Activated CD4-positive, alpha-beta memory T cell treated with anti-CD3 and anti-CD28 coated beads, Interleukin-2, amount 10 ng/mL, durations not matched to agents 7 days and 5 days (primary cell): ENCODE data around the gene GFOD1. TPM values are rescaled to one million over a fixed set of nuclear protein-coding genes. Genes with fewer than 3 reads are reported as not detected.
"Not testable (repeated sequence)": the region's sequence is repeated elsewhere in the genome, so short reads cannot be mapped to it uniquely, and the experiment has no call there.

Experiments
- CTCF ChIA-PET: fragments of 350-600 bp; sonication (Branson Sonifier 250); formaldehyde crosslinking; loops from one replicate; lab custom pipeline; 2021; ENCODE audit warnings: antibody characterized with exemption, inconsistent platforms; lab: Charles Lee
- POLR2A ChIA-PET: fragments of 350-600 bp; sonication (Branson Sonifier 250); formaldehyde crosslinking; loops from one replicate; lab custom pipeline; 2021; ENCODE audit warnings: antibody characterized with exemption; lab: Charles Lee
- DNase-seq: peaks from one replicate; pipeline ENCODE4 v3.0.0-alpha.2; 2020
- H3K27ac Mint-ChIP-seq: one replicate; pipeline ENCODE4 v1.8.0; 2021; ENCODE audit warnings: mild to moderate bottlenecking, mixed read lengths
- H3K27me3 Mint-ChIP-seq: one replicate; pipeline ENCODE4 v1.8.0; 2021; ENCODE audit warnings: mixed read lengths
- H3K36me3 Mint-ChIP-seq: one replicate; pipeline ENCODE4 v1.8.0; 2021; ENCODE audit warnings: low read depth, mixed read lengths
- H3K4me1 Mint-ChIP-seq: one replicate; pipeline ENCODE4 v1.8.0; 2021; ENCODE audit warnings: mixed read lengths
- H3K4me3 Mint-ChIP-seq: one replicate; pipeline ENCODE4 v1.8.0; 2021; ENCODE audit warnings: mild to moderate bottlenecking, mixed read lengths
- H3K9me3 Mint-ChIP-seq: one replicate; pipeline ENCODE4 v1.8.0; 2021; ENCODE audit warnings: mixed read lengths
- total RNA-seq, 2 experiments: library from RNA; stranded (reverse); gene quantifications; one replicate each; pipeline ENCODE4 v1.2.3, GENCODE V29; 2021

The GFOD1 gene
- total RNA-seq, 2 experiments from 2014 or later = 3.0 TPM

GRCh38 chr6:13326031-13326586 is 161.3 kb downstream of the GFOD1 start:
- peaks cover 29% of the 10 kb centered on the region for H3K4me1 Mint-ChIP-seq
- CTCF ChIA-PET, DNase-seq, H3K4me3 Mint-ChIP-seq, H3K27me3 Mint-ChIP-seq, H3K27ac Mint-ChIP-seq, POLR2A ChIA-PET, H3K9me3 Mint-ChIP-seq: not testable (repeated sequence)
- peaks cover 22% of the 10 kb centered on the region for H3K36me3 Mint-ChIP-seq

- no peak for DNase-seq
- ChIA-PET CTCF (no interaction called here), POLR2A (no interaction called here)
- no peaks in the 10 kb centered on the region for H3K27me3 Mint-ChIP-seq
- no peak overlapping the region for H3K27ac Mint-ChIP-seq
- H3K9me3 Mint-ChIP-seq = no peaks in the 10 kb centered on the region
- H3K36me3 Mint-ChIP-seq = peaks cover 66% of the 10 kb centered on the region
- peaks cover 1% of the 10 kb centered on the region for H3K4me1 Mint-ChIP-seq
- no peak overlapping the region for H3K4me3 Mint-ChIP-seq
Measured at GRCh38 chr6:13319891-13320564, 167.4 kb downstream of the GFOD1 start.

- no peak for DNase-seq
- H3K4me1 Mint-ChIP-seq = peaks cover 1% of the 10 kb centered on the region
- no peaks in the 10 kb centered on the region for H3K27me3 Mint-ChIP-seq
- CTCF ChIA-PET = interaction anchor here (0.7 kb wide), 1 partner anchor 39 kb away, joined by 3 read pairs; no protein-coding TSS in a partner anchor
- H3K4me3 Mint-ChIP-seq = no peak overlapping the region
- no peak overlapping the region for H3K27ac Mint-ChIP-seq
- no peaks in the 10 kb centered on the region for H3K9me3 Mint-ChIP-seq
- H3K36me3 Mint-ChIP-seq = peaks cover 58% of the 10 kb centered on the region
- POLR2A ChIA-PET = no interaction called here
Measured at GRCh38 chr6:13318821-13319220, 168.6 kb downstream of the GFOD1 start.

GRCh38 chr6:13315896-13316295 is 171.5 kb downstream of the GFOD1 start:
- no peaks in the 10 kb centered on the region for H3K27me3 Mint-ChIP-seq
- H3K36me3 Mint-ChIP-seq = peaks cover 58% of the 10 kb centered on the region
- ChIA-PET CTCF (no interaction called here), POLR2A (interaction anchor here (2.0 kb wide), 1 partner anchor 12 kb away, joined by 7 read pairs; the partner anchor contains the start of gene TBC1D7)
- H3K4me3 Mint-ChIP-seq = no peak overlapping the region
- H3K4me1 Mint-ChIP-seq = peaks cover 1% of the 10 kb centered on the region
- DNase-seq = no peak
- no peak overlapping the region for H3K27ac Mint-ChIP-seq
- no peaks in the 10 kb centered on the region for H3K9me3 Mint-ChIP-seq

- H3K27me3 Mint-ChIP-seq = no peaks in the 10 kb centered on the region
- no peak overlapping the region for H3K4me3 Mint-ChIP-seq
- ChIA-PET POLR2A (interaction anchor here (0.8 to 1.5 kb wide), 3 partner anchors 12 to 15 kb away, joined by 3 to 8 read pairs (median 4); partner anchors contain the start of gene TBC1D7), CTCF (interaction anchor here (0.9 to 2.0 kb wide), 2 partner anchors 13 to 16 kb away, joined by 4 to 7 read pairs; no protein-coding TSS in a partner anchor)
- H3K27ac Mint-ChIP-seq = no peak overlapping the region
- H3K9me3 Mint-ChIP-seq = no peaks in the 10 kb centered on the region
- no peak for DNase-seq
- H3K36me3 Mint-ChIP-seq = peaks cover 50% of the 10 kb centered on the region
- H3K4me1 Mint-ChIP-seq = peaks cover 1% of the 10 kb centered on the region
Measured at GRCh38 chr6:13314806-13315205, 172.6 kb downstream of the GFOD1 start.

- H3K4me1 Mint-ChIP-seq = no peaks in the 10 kb centered on the region
- H3K36me3 Mint-ChIP-seq = peaks cover 45% of the 10 kb centered on the region
- no peak overlapping the region for H3K4me3 Mint-ChIP-seq
- no peak overlapping the region for H3K27ac Mint-ChIP-seq
- H3K9me3 Mint-ChIP-seq = no peaks in the 10 kb centered on the region
- no peaks in the 10 kb centered on the region for H3K27me3 Mint-ChIP-seq
- CTCF ChIA-PET = no interaction called here
- POLR2A ChIA-PET = interaction anchor here (3.4 kb wide), 1 partner anchor 17 kb away, joined by 14 read pairs; the partner anchor contains the start of gene TBC1D7
- no peak for DNase-seq
Measured at GRCh38 chr6:13311155-13311554, 176.2 kb downstream of the GFOD1 start.

- H3K9me3 Mint-ChIP-seq = no peaks in the 10 kb centered on the region
- no peak overlapping the region for H3K27ac Mint-ChIP-seq
- POLR2A ChIA-PET = interaction anchor here (3.4 kb wide), 1 partner anchor 20 kb away, joined by 14 read pairs; the partner anchor contains the start of gene TBC1D7
- CTCF ChIA-PET = no interaction called here
- H3K4me1 Mint-ChIP-seq = peaks cover 11% of the 10 kb centered on the region
- no peak for DNase-seq
- H3K36me3 Mint-ChIP-seq = peaks cover 52% of the 10 kb centered on the region
- H3K4me3 Mint-ChIP-seq = no peak overlapping the region
- H3K27me3 Mint-ChIP-seq = no peaks in the 10 kb centered on the region
Measured at GRCh38 chr6:13308332-13308731, 179.1 kb downstream of the GFOD1 start.

Other genes with a start within 250 kb of the GFOD1 start
- gene TBC1D7, start 159.1 kb downstream of the GFOD1 start, total RNA-seq = 10 to 100 TPM; 18.7 to 19.1 TPM
- 10 to 100 TPM; 10.0 to 10.5 TPM for gene SIRT5, start 87.0 kb upstream of the GFOD1 start, total RNA-seq
- 10 to 100 TPM; 54.0 to 57.8 TPM for gene NOL7, start 127.7 kb upstream of the GFOD1 start, total RNA-seq
- gene RANBP9, start 224.2 kb upstream of the GFOD1 start, total RNA-seq = 10 to 100 TPM; 66.8 to 69.1 TPM